ENCODE data around the gene TNXB. TPM values are rescaled to one million over a fixed set of nuclear protein-coding genes. Genes with fewer than 3 reads are reported as not detected.
"Not testable (repeated sequence)": the region's sequence is repeated elsewhere in the genome, so short reads cannot be mapped to it uniquely, and the experiment has no call there.

Gene TNXB
- total RNA-seq, 1 donor: 11.9 TPM

DNA sequence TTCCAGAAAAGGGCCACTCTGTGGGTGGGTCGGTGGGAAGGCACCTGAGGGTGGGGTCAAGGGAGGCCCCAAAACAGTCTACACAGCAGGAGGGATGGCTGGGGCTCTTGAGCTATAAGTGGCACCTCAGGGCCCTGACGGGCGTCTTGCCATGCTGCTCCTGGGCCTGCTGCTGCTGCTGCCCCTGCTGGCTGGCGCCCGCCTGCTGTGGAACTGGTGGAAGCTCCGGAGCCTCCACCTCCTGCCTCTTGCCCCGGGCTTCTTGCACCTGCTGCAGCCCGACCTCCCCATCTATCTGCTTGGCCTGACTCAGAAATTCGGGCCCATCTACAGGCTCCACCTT, 103.6 kb downstream of the TNXB start:
- not testable (repeated sequence) for H3K4me1 ChIP-seq (ENCODE audit: insufficient read depth, low read length); H3K36me3 ChIP-seq (ENCODE audit: insufficient read depth, low read length); H3K27me3 ChIP-seq (ENCODE audit: insufficient read depth, low read length)

DNA sequence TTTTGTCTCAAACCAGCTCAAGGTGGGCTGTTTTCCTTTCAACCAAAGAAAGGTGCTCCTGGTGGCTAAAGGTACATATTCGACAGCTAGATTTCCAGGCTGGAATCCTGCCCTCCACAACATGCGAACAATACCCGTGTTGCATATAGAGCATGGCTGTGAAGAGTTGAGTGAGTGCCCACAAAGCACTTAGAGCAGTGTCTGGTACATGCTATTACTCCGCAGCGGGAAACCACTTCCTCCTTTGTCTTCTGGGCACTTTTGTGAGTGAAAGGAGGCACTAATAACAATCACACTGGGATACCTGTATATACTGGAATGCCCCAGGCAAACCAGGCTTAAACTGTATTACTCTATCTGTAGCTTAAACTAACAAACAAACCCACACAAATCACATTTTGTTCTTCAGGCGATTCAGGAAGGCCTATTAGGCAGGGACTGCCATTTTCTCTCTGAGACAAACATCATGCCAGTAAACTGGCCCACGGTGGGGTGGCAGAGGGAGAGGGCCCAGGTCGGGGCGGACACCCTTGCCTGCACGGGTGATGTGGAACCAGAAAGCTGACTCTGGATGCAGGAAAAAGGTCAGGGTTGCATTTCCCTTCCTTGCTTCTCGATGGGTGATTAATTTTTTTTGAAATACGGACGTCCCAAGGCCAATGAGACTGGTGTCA, 104.1 kb downstream of the TNXB start:
- not testable (repeated sequence) for H3K4me3 ChIP-seq (ENCODE audit: insufficient read depth, low read length); H3K27me3 ChIP-seq (ENCODE audit: insufficient read depth, low read length); H3K27ac ChIP-seq (ENCODE audit: low read depth, low read length); H3K36me3 ChIP-seq (ENCODE audit: insufficient read depth, low read length); H3K9me3 ChIP-seq (ENCODE audit: low read depth, low read length); H4K20me1 ChIP-seq (ENCODE audit: insufficient read depth, low read length); DNase-seq (ENCODE audit: insufficient read length, low spot score, missing footprints); H3K4me2 ChIP-seq (ENCODE audit: insufficient read depth, low read length); H2AFZ ChIP-seq (ENCODE audit: low read length); H3K4me1 ChIP-seq (ENCODE audit: insufficient read depth, low read length); H3K79me2 ChIP-seq (ENCODE audit: insufficient read depth, low read length)

More for the DNA sequence above, 103.6 kb downstream of the TNXB start:
- not testable (repeated sequence) for DNase-seq (ENCODE audit: insufficient read length, low spot score, missing footprints); H3K79me2 ChIP-seq (ENCODE audit: insufficient read depth, low read length); H3K4me2 ChIP-seq (ENCODE audit: insufficient read depth, low read length); H3K27ac ChIP-seq (ENCODE audit: low read depth, low read length); H2AFZ ChIP-seq (ENCODE audit: low read length); H3K9me3 ChIP-seq (ENCODE audit: low read depth, low read length); H3K4me3 ChIP-seq (ENCODE audit: insufficient read depth, low read length); H4K20me1 ChIP-seq (ENCODE audit: insufficient read depth, low read length)

GRCh38 chr6:32004393-32004792, 104.7 kb downstream of the TNXB start:
- not testable (repeated sequence) for H3K4me1 ChIP-seq (ENCODE audit: insufficient read depth, low read length); DNase-seq (ENCODE audit: insufficient read length, low spot score, missing footprints); H4K20me1 ChIP-seq (ENCODE audit: insufficient read depth, low read length); H3K79me2 ChIP-seq (ENCODE audit: insufficient read depth, low read length); H3K36me3 ChIP-seq (ENCODE audit: insufficient read depth, low read length); H3K27ac ChIP-seq (ENCODE audit: low read depth, low read length); H3K4me3 ChIP-seq (ENCODE audit: insufficient read depth, low read length); H3K4me2 ChIP-seq (ENCODE audit: insufficient read depth, low read length); H3K27me3 ChIP-seq (ENCODE audit: insufficient read depth, low read length); H3K9me3 ChIP-seq (ENCODE audit: low read depth, low read length); H2AFZ ChIP-seq (ENCODE audit: low read length)

DNA sequence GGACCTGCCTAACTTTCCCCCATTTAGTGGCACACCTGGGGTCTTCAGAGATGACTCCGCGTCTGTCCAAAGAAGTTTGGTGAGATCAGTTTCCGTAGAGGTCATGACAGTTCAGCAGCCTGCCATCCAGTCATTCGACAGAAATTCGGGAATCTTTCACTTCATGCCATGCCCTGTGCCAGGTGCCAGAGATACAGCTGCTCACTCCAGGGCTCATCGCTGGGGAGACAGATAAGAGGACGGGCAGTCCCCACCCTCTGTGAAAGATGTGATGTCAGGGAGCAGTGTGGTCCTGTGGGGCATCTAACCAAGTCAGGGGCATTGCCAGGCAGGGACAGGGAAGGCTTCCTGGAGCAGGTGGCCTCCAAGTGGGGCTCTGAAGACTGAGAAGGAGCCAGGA, 105.8 kb downstream of the TNXB start:
- H3K79me2 ChIP-seq (ENCODE audit: insufficient read depth, low read length); H2AFZ ChIP-seq (ENCODE audit: low read length); H4K20me1 ChIP-seq (ENCODE audit: insufficient read depth, low read length); DNase-seq (ENCODE audit: insufficient read length, low spot score, missing footprints); H3K27me3 ChIP-seq (ENCODE audit: insufficient read depth, low read length); H3K27ac ChIP-seq (ENCODE audit: low read depth, low read length); H3K36me3 ChIP-seq (ENCODE audit: insufficient read depth, low read length); H3K4me2 ChIP-seq (ENCODE audit: insufficient read depth, low read length); H3K4me1 ChIP-seq (ENCODE audit: insufficient read depth, low read length); H3K9me3 ChIP-seq (ENCODE audit: low read depth, low read length); H3K4me3 ChIP-seq (ENCODE audit: insufficient read depth, low read length): not testable (repeated sequence)

DNA sequence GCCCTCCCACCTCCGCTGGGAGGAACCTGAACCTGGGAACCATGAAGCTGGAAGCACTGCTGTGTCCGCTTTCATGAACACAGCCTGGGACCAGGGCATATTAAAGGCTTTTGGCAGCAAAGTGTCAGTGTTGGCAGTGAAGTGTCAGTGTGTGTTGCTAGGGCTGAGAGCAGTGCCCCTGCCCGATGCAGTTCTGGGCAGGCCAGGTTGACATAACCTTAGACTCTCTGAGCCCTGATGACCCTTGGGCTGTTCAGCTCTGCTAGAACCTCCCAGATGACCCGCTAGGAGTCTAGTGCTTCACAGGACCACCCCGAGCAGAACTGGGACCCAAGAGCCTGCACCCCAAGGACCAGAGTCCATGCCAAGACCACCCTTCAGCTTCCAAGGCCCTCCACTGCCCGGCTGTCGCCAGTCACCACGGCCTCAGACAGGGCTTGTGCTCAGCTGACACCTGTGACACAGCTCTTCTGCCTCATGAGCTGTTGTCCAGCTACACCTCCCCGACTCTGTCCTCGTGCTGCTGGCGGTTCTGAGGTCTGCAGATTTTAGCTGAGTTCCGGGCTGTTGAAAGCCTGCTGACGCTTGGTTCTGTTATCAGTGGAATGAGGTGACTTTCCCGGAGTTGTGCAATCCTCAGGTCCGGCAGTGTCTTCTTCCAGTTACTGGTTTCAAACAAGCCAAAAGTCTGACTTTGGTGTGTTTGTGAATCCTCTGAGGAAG, 106.4 kb downstream of the TNXB start:
- H3K27me3 ChIP-seq (ENCODE audit: insufficient read depth, low read length); H3K4me2 ChIP-seq (ENCODE audit: insufficient read depth, low read length); H3K4me3 ChIP-seq (ENCODE audit: insufficient read depth, low read length); H3K27ac ChIP-seq (ENCODE audit: low read depth, low read length); H3K4me1 ChIP-seq (ENCODE audit: insufficient read depth, low read length); H3K79me2 ChIP-seq (ENCODE audit: insufficient read depth, low read length); H2AFZ ChIP-seq (ENCODE audit: low read length); H3K9me3 ChIP-seq (ENCODE audit: low read depth, low read length); DNase-seq (ENCODE audit: insufficient read length, low spot score, missing footprints); H4K20me1 ChIP-seq (ENCODE audit: insufficient read depth, low read length); H3K36me3 ChIP-seq (ENCODE audit: insufficient read depth, low read length): not testable (repeated sequence)

DNA sequence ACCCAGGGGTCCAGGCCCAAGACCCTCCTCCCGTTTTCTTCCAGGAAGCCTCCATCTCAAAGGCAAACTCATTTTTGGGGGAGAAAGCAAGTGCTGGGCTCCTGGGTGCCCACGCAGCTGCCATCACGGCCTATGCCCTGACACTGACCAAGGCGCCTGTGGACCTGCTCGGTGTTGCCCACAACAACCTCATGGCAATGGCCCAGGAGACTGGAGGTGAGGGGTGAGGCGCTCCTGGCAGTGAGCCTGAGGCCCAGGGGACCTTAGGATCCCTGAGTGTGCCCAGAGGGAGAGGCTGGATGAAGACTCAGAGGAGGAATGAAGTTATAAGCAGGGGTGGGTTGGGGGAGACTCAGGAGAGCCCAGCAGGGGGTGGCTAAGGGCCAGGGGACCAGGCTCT, 112.8 kb downstream of the TNXB start:
- not testable (repeated sequence) for H3K4me1 ChIP-seq (ENCODE audit: insufficient read depth, low read length); DNase-seq (ENCODE audit: insufficient read length, low spot score, missing footprints); H3K9me3 ChIP-seq (ENCODE audit: low read depth, low read length); H2AFZ ChIP-seq (ENCODE audit: low read length); H3K27ac ChIP-seq (ENCODE audit: low read depth, low read length); H3K27me3 ChIP-seq (ENCODE audit: insufficient read depth, low read length); H3K4me2 ChIP-seq (ENCODE audit: insufficient read depth, low read length); H3K4me3 ChIP-seq (ENCODE audit: insufficient read depth, low read length); H3K36me3 ChIP-seq (ENCODE audit: insufficient read depth, low read length); H3K79me2 ChIP-seq (ENCODE audit: insufficient read depth, low read length); H4K20me1 ChIP-seq (ENCODE audit: insufficient read depth, low read length)

DNA sequence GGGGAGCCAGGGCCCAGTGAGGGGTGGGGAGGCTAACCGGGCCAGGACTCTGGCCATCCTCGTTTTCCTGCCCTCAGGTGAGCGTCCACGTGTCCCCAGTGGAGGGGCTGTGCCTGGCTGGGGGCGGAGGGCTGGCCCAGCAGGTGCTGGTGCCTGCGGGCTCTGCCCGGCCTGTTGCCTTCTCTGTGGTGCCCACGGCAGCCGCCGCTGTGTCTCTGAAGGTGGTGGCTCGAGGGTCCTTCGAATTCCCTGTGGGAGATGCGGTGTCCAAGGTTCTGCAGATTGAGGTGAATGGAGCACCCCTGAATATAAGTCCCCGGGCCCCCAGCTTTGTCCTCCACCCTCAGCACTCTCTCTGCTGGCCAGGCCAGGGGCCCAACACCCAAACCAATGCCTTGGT, 114.7 kb downstream of the TNXB start:
- not testable (repeated sequence) for H3K4me3 ChIP-seq (ENCODE audit: insufficient read depth, low read length); H2AFZ ChIP-seq (ENCODE audit: low read length); DNase-seq (ENCODE audit: insufficient read length, low spot score, missing footprints); H3K27me3 ChIP-seq (ENCODE audit: insufficient read depth, low read length); H3K4me2 ChIP-seq (ENCODE audit: insufficient read depth, low read length); H4K20me1 ChIP-seq (ENCODE audit: insufficient read depth, low read length); H3K79me2 ChIP-seq (ENCODE audit: insufficient read depth, low read length); H3K36me3 ChIP-seq (ENCODE audit: insufficient read depth, low read length); H3K4me1 ChIP-seq (ENCODE audit: insufficient read depth, low read length); H3K27ac ChIP-seq (ENCODE audit: low read depth, low read length); H3K9me3 ChIP-seq (ENCODE audit: low read depth, low read length)

Small RNAs within 50 kb of the gene (small RNA-seq; reads per million reads assigned to genes)
- gene RNA5SP206: not detected

Other genes starting within 250 kb of the TNXB start
- gene NEU1, start 246.5 kb downstream of the TNXB start, total RNA-seq: 114 and 117 TPM in 2 replicates
- gene SLC44A4, start 230.3 kb downstream of the TNXB start, total RNA-seq: not detected in 2 replicates
- 40.1 and 40.9 TPM in 2 replicates for gene EHMT2, start 211.6 kb downstream of the TNXB start, total RNA-seq
- gene ZBTB12, start 207.3 kb downstream of the TNXB start, total RNA-seq: 2.1 and 3.6 TPM in 2 replicates
- gene C2, start 181.6 kb downstream of the TNXB start, total RNA-seq: 12.7 and 18.0 TPM in 2 replicates
- 16.5 and 26.8 TPM in 2 replicates for gene CFB, start 163.2 kb downstream of the TNXB start, total RNA-seq
- gene NELFE, start 150.4 kb downstream of the TNXB start, total RNA-seq: 86.5 and 95.8 TPM in 2 replicates
- 42.0 and 46.0 TPM in 2 replicates for gene SKIC2, start 150.2 kb downstream of the TNXB start, total RNA-seq
- gene DXO, start 137.2 kb downstream of the TNXB start, total RNA-seq: 16.8 and 18.1 TPM in 2 replicates
- 7.2 and 8.3 TPM in 2 replicates for gene C4A, start 127.3 kb downstream of the TNXB start, total RNA-seq
- gene C4B, start 94.5 kb downstream of the TNXB start, total RNA-seq: 4.1 and 6.5 TPM in 2 replicates
- gene CYP21A2, start 70.9 kb downstream of the TNXB start, total RNA-seq: under 0.01 and 0.72 TPM in 2 replicates
- 27.5 and 30.1 TPM in 2 replicates for gene ATF6B, start 18.9 kb upstream of the TNXB start, total RNA-seq
- gene FKBPL, start 20.9 kb upstream of the TNXB start, total RNA-seq: 9.8 and 11.5 TPM in 2 replicates
- under 0.01 TPM in 1 of 2 replicates, not detected in the other for gene PRRT1, start 42.6 kb upstream of the TNXB start, total RNA-seq
- 6.5 and 8.3 TPM in 2 replicates for gene PPT2, start 44.8 kb upstream of the TNXB start, total RNA-seq
- gene EGFL8, start 55.3 kb upstream of the TNXB start, total RNA-seq: 0.29 and 0.36 TPM in 2 replicates
- 17.4 and 19.2 TPM in 2 replicates for gene AGPAT1, start 66.7 kb upstream of the TNXB start, total RNA-seq
- gene RNF5, start 69.1 kb upstream of the TNXB start, total RNA-seq: 25.3 and 32.9 TPM in 2 replicates
- under 0.01 TPM in 2 replicates for gene AGER, start 74.9 kb upstream of the TNXB start, total RNA-seq
- gene PBX2, start 80.9 kb upstream of the TNXB start, total RNA-seq: 17.4 and 18.6 TPM in 2 replicates
- 0.88 and 1.1 TPM in 2 replicates for gene GPSM3, start 83.3 kb upstream of the TNXB start, total RNA-seq
- 0.59 and 1.1 TPM in 2 replicates for gene NOTCH4, start 114.7 kb upstream of the TNXB start, total RNA-seq